Stimulated activated CD4-positive, alpha-beta T cell treated with anti-CD3 and anti-CD28 coated beads, Interleukin-12 subunit alpha, Interleukin-12 subunit beta, amount 100 ng/mL, for 24 hours (primary cell): ENCODE measurements around the gene CDKN2AIPNL.

ENCODE experiments used
- DNase-seq, 2 experiments: peaks; one replicate each; pipeline ENCODE4 v3.0.0-alpha.2; 2020; ENCODE audit warnings: low read depth in 2 of 2

The CDKN2AIPNL gene, protein sequence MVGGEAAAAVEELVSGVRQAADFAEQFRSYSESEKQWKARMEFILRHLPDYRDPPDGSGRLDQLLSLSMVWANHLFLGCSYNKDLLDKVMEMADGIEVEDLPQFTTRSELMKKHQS

DNA sequence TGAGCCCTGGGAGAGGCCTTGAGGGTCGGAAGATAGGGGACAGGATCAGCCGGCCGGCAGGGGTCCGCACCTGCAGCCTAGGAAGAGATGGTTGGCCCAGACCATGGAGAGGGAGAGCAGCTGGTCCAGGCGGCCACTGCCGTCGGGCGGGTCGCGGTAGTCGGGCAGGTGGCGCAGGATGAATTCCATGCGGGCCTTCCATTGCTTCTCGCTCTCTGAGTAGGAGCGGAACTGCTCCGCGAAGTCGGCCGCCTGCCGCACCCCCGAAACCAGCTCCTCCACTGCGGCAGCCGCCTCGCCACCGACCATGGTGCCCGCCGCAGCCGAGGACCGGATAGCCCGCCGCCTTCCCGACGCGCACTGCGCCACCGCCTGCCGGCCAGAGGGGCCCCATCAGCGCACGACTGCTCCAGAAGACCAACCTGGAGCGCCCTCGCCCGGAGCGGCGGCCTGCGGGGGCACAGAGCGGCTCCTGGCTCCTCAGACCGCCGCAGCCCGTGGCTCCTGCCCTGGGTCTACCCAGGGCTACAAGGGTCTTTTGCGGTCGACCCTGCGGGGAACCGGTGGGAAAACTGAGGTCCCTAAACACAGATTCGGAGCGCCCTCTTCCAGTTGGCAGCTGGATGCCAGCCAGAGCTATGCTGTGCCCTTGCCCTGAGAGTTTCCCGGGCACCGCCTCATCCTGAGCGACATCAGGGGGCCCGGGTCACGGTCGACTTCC is at the start of gene CDKN2AIPNL:
TSS of gene CDKN2AIPNL (minus strand) at position 336 of the 721 bp plus-strand sequence. CDS start at position 309, 27 bp downstream.
- DNase-seq, result peak; percentile 80 to 87

DNA sequence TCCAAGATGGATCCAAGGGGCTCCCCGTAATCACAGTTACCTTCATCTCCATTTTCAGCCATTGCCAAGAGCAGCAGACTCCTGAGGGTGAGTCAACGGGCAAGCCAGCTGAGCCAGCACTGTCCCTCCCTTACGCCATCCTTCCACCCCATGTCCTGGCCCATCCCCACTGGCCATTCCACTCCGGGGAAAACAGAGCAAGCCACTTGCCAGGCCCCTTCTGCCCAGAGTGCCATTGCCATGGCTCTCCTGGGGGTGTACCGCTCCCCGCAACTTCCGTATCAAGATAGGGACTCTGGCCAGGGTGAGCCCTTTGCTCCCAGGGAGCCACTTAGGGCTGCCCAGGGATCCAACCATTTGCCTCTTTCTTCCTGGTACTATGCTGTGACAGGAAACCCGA is 48.9 kb upstream of the CDKN2AIPNL start:
- no peak for DNase-seq

DNA sequence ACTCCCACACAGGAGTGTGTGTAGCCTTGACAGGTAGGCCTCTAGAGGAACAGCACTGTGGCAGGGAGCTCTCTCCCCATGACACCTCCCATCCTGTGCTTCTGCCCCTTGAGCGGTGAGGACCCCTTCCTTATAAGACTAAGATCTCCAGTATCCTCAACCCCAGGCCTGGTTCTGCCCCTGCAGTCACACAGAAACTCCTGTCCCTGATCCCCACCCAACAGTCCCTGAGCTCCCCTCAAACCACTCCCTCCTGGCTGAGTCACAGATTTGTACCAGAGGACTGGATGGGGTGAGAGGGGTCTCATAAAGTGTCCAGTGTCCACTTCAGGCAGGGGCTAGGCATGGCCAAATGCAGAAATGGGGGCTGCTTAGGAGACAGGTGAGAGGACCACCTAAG is 47.8 kb upstream of the CDKN2AIPNL start:
- DNase-seq, result no peak

GRCh38 chr5:134459010-134459403 is 47.3 kb upstream of the CDKN2AIPNL start:
- no peak for DNase-seq

DNA sequence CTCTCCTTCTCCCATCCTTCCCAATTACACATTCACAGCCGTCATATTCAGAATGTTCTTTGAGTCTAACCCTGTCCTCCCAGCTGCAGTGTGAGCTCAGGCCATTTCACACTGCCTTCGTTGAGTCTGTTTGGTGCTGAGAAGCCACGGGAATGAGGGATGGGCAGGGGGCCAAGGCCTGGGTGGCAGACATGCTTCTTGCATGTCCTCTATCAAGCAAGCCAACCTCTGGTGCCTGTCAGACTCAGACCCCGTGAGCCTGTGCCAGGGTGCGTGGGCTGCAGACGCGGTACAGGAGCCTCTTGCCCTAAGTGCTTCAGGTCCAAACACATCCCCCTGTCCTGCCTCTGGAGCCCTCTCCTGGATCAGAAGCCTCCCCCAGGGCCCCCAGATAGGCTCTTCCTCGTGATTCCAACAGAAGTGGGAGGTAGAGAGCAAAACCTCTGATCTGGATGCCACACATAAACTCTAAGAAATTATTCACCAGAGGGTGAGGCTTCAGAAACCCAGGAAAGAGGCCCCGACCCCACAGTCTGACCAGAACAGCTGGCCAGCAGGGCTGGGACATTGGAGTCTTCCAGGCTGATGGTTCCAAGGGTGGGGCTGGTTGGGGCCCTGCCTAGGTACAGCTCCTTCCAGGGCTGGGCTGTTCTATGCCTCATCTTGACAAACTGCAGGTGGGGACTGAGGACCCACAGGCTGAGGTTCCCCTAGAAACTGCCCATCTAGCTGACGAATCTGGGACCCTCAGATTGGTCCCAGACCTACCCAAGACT is 46.7 kb upstream of the CDKN2AIPNL start:
- no peak for DNase-seq

DNA sequence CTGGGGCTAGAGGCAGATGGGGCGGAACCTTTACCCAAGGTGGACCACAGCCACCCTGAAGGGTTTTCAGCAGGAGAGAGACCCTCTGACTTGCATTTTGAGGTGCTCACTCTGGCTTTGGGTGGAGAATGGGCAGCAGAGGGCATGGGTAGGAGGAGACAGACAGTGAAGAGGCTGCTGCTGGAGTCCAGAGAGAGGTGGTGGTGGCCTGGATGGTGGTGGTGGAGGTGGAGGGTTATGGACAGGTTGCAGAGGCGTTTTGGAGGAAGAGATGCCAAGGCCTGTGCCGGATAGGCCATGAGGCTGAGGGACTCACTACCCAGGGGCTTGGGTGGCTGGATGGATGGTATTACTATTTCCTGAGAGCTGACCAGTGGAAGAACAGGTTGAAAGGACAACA is 46.1 kb upstream of the CDKN2AIPNL start:
- no peak for DNase-seq

GRCh38 chr5:134456825-134457224 is 45.1 kb upstream of the CDKN2AIPNL start:
- DNase-seq, result no peak

GRCh38 chr5:134455466-134455865 is 43.8 kb upstream of the CDKN2AIPNL start:
- DNase-seq, result no peak

- DNase-seq, result no peak
Observed at GRCh38 chr5:134453016-134453415, 41.3 kb upstream of the CDKN2AIPNL start.

GRCh38 chr5:134451936-134452505 is 40.3 kb upstream of the CDKN2AIPNL start:
- DNase-seq, result no peak

GRCh38 chr5:134451225-134451935 is 39.7 kb upstream of the CDKN2AIPNL start:
- DNase-seq, result no peak

- DNase-seq, result no peak
Observed at GRCh38 chr5:134450374-134450773, 38.7 kb upstream of the CDKN2AIPNL start.

- DNase-seq, result no peak
Observed at GRCh38 chr5:134449167-134449566, 37.5 kb upstream of the CDKN2AIPNL start.

GRCh38 chr5:134447815-134448520 is 36.3 kb upstream of the CDKN2AIPNL start:
- no peak for DNase-seq

DNA sequence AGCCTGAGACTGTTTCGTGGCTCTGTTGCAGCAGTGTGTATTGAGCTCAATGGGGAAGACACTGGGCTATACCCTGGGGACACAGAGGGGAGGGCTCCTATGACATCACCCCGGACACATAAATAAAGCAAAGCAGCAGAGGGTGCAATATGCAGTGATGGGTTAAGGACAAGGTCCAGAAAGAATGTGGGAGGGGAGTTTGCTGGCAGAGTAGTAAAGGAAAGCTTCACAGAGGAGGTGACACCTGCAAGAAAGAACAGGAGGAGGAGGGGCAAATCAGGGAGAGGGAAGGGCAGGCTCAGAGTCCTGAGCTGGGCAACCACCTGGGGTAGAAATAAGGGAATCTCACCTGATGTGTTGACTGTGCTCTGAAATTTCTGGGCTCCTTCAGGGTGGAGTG is 35.3 kb upstream of the CDKN2AIPNL start:
- no peak for DNase-seq

- no peak for DNase-seq
Observed at GRCh38 chr5:134445856-134446818, 34.5 kb upstream of the CDKN2AIPNL start.

GRCh38 chr5:134444941-134445471 is 33.3 kb upstream of the CDKN2AIPNL start:
- no peak for DNase-seq

DNA sequence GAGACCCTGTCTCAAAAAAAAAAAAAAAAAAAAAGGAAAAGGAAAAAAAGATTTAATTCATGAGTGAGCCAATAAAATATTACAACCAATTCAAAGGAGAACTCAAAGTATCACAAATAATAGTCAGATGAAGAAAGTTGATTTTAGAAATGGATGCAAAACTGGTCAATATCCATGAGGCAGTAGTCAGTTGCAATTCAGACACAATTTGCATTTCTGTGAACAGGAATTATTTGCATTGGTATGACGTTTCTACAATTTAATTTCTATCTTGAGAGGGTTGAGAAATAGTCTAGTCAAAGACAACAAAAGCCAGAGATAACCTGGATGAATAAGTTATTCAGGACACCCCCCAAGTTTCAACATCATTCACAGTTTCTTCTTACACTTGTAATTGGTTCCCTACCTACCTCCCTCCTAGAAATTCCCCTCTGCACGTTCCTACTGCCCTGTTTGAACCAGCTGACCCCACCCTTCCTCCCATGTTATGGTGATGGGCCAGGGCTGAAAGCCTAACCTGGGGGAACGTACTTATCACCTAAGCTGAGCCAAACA is 28.6 kb upstream of the CDKN2AIPNL start:
- DNase-seq, result no peak

DNA sequence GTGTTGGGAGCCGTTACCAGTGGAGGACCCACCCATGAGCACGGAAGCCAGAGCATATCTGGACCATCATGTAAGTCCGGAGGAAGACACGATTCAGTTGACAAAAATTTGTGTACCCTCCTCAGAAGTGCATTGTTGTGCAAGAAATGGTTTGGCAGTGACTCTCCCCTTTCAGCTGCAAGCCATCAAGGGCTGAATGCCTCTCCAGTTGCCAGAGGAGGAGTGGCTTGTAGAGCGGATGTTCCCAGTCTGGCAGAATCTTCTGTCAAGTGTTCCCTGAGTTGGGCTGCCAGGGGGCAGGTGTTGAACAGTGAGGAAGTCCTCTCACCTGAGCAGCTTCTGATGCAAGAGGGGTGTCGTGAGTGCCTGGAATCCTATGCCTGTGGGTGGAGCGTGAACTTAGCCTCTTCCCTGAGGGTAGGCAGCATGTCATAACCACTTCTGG is 27.6 kb upstream of the CDKN2AIPNL start:
- DNase-seq, result no peak
